HG03108 (cell line): ENCODE results near the gene DLD.
"Not testable (repeated sequence)": the region's sequence is repeated elsewhere in the genome, so short reads cannot be mapped to it uniquely, and the experiment has no call there.

Experiments used
- ATAC-seq: cut with Tn5 transposase; IDR thresholded peaks from one replicate; pipeline ENCODE4 v1.9.1; 2021; ENCODE audit warnings: moderate library complexity; ENCODE audit not compliant: unreplicated experiment

Gene DLD

GRCh38 chr7:107943018-107943417, 52.0 kb downstream of the DLD start:
- no peak for ATAC-seq

- ATAC-seq, result no peak
These were observed 53.6 kb downstream of the DLD start for GRCh38 chr7:107944411-107945169.

- no peak for ATAC-seq
These were observed 54.3 kb downstream of the DLD start for GRCh38 chr7:107945332-107945731.

GRCh38 chr7:107946451-107946850, 55.5 kb downstream of the DLD start:
- no peak for ATAC-seq

- ATAC-seq, result no peak
These were observed 55.9 kb downstream of the DLD start for GRCh38 chr7:107946881-107947280.

GRCh38 chr7:107948645-107949442, 57.9 kb downstream of the DLD start:
- ATAC-seq, result no peak

GRCh38 chr7:107949443-107949935, 58.5 kb downstream of the DLD start:
- no peak for ATAC-seq

GRCh38 chr7:107951172-107951787, 60.3 kb downstream of the DLD start:
- ATAC-seq, result no peak

GRCh38 chr7:107951896-107952295, 60.9 kb downstream of the DLD start:
- no peak for ATAC-seq

GRCh38 chr7:107953265-107953923, 62.4 kb downstream of the DLD start:
- no peak for ATAC-seq

- no peak for ATAC-seq
These were observed 62.9 kb downstream of the DLD start for GRCh38 chr7:107953924-107954303.

- no peak for ATAC-seq
These were observed 64.4 kb downstream of the DLD start for GRCh38 chr7:107955394-107955793.

- ATAC-seq, result not testable (repeated sequence)
These were observed 66.0 kb downstream of the DLD start for GRCh38 chr7:107956950-107957349.

- ATAC-seq, result no peak
These were observed 66.5 kb downstream of the DLD start for GRCh38 chr7:107957436-107957835.

GRCh38 chr7:107958764-107959526, 68.0 kb downstream of the DLD start:
- no peak for ATAC-seq

GRCh38 chr7:107959527-107959898, 68.5 kb downstream of the DLD start:
- ATAC-seq, result no peak

- no peak for ATAC-seq
These were observed 69.3 kb downstream of the DLD start for GRCh38 chr7:107960272-107960671.

GRCh38 chr7:107961405-107961804, 70.4 kb downstream of the DLD start:
- no peak for ATAC-seq

GRCh38 chr7:107962817-107963216, 71.8 kb downstream of the DLD start:
- no peak for ATAC-seq

GRCh38 chr7:107964510-107964909, 73.5 kb downstream of the DLD start:
- ATAC-seq, result no peak
